HUES48 (cell line): Measurements from ENCODE around the gene HNRNPCL4.
"Not testable (repeated sequence)": the region's sequence is repeated elsewhere in the genome, so short reads cannot be mapped to it uniquely, and the experiment has no call there.

Source experiments
- H3K27ac ChIP-seq: one replicate; pipeline ENCODE4 v1.7.0; 2013; ENCODE audit warnings: low read depth, low read length, inconsistent platforms
- H3K27me3 ChIP-seq: 2 replicates; pipeline ENCODE4 v1.6.1; 2013; ENCODE audit warnings: mild to moderate bottlenecking, low read length; ENCODE audit not compliant: control insufficient read depth, insufficient read depth
- H3K36me3 ChIP-seq: 2 replicates; pipeline ENCODE4 v1.6.1; 2013; ENCODE audit warnings: low read length; ENCODE audit not compliant: control insufficient read depth, insufficient read depth
- H3K4me1 ChIP-seq: 2 replicates; pipeline ENCODE4 v1.6.1; 2013; ENCODE audit warnings: mild to moderate bottlenecking, low read length; ENCODE audit not compliant: control insufficient read depth, insufficient read depth
- H3K4me3 ChIP-seq: 2 replicates; pipeline ENCODE4 v1.5.1; 2013; ENCODE audit warnings: mild to moderate bottlenecking, low read depth, low read length
- H3K9ac ChIP-seq: 2 replicates; pipeline ENCODE4 v1.6.1; 2013; ENCODE audit warnings: mild to moderate bottlenecking, low read depth, low read length, moderate library complexity
- H3K9me3 ChIP-seq: 2 replicates; pipeline ENCODE4 v1.6.1; 2013; ENCODE audit warnings: low read length; ENCODE audit not compliant: control insufficient read depth, insufficient read depth

Gene HNRNPCL4

GRCh38 chr1:13165531-13165930 is at the start of gene HNRNPCL4:
HNRNPCL4 (minus strand) TSS chr1:13165631; CDS start chr1:13165467, 164 bp downstream.
- H3K4me3 ChIP-seq, H3K36me3 ChIP-seq, H3K27ac ChIP-seq, H3K27me3 ChIP-seq, H3K4me1 ChIP-seq, H3K9me3 ChIP-seq, H3K9ac ChIP-seq: not testable (repeated sequence)

DNA sequence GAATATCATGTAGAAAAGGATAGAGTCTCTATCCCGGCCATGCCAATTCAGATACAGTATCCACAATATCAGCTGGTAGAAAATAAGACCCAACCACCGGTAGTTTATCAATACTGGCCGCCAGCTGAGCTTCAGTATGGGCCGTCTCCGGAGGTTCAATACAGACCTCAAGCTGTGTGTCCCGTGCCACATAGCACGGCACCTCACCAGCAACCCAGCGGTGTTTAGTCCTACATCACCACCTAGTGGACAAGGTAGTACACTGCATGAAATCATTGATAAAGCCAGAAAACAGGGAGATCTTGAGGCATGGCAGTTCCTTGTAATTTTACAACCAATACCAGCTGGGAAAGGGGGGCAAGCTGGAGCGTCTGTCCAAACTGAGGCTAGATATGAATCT is 43.3 kb upstream of the HNRNPCL4 start:
- H3K36me3 ChIP-seq, H3K9ac ChIP-seq, H3K27me3 ChIP-seq, H3K4me3 ChIP-seq, H3K4me1 ChIP-seq, H3K27ac ChIP-seq, H3K9me3 ChIP-seq: not testable (repeated sequence)

DNA sequence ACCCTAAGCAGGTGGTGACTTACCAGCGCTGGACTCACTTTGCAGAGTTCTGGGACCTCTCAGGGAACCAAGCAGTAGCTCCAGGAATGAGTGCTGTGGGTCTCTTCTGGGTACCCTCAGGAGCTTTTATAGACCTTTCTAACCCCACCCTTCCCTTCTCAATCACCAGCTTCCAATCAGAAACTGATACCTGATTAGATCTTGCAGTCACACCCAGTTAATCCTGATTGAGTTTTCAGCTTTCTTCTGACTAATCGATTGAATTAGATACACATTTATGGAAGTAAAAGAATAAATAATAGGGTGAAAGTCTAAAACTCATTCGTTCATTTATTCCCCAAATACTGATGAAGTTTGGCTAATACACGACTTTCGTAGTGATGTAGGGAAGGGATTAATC is 35.9 kb upstream of the HNRNPCL4 start, which contains the start of gene PRAMEF13:
Gene PRAMEF13, minus strand, starts transcription at position 101 of the 400 bp plus-strand sequence. CDS start 1,820 bp downstream, outside the sequence.
- not testable (repeated sequence) for H3K36me3 ChIP-seq, H3K9ac ChIP-seq

GRCh38 chr1:13171548-13171947 is 6.1 kb upstream of the HNRNPCL4 start, which contains the start of gene PRAMEF9:
PRAMEF9 (plus strand) TSS chr1:13171848; CDS start chr1:13175281, 3,433 bp downstream.
- H3K4me1 ChIP-seq = not testable (repeated sequence)

More for the DNA sequence above, 35.9 kb upstream of the HNRNPCL4 start, which contains the start of gene PRAMEF13:
- not testable (repeated sequence) for H3K27me3 ChIP-seq, H3K4me3 ChIP-seq, H3K27ac ChIP-seq, H3K9me3 ChIP-seq, H3K4me1 ChIP-seq

GRCh38 chr1:13155909-13156308 is 9.5 kb downstream of the HNRNPCL4 start, which contains the start of gene PRAMEF26:
PRAMEF26 (minus strand) TSS chr1:13156009; CDS start chr1:13153095, 2,914 bp downstream.
- not testable (repeated sequence) for H3K36me3 ChIP-seq

More at GRCh38 chr1:13171548-13171947, 6.1 kb upstream of the HNRNPCL4 start, which contains the start of gene PRAMEF9:
- not testable (repeated sequence) for H3K27ac ChIP-seq, H3K9me3 ChIP-seq, H3K9ac ChIP-seq, H3K36me3 ChIP-seq, H3K27me3 ChIP-seq, H3K4me3 ChIP-seq

GRCh38 chr1:13116754-13117153 is 48.7 kb downstream of the HNRNPCL4 start, which contains the start of gene HNRNPCL2:
HNRNPCL2 (minus strand) TSS chr1:13116854; CDS start chr1:13116400, 454 bp downstream.
- H3K27me3 ChIP-seq, H3K4me3 ChIP-seq, H3K27ac ChIP-seq, H3K4me1 ChIP-seq, H3K36me3 ChIP-seq, H3K9ac ChIP-seq: not testable (repeated sequence)
- H3K9me3 ChIP-seq = peaks cover 68% of the 10 kb centered on the region

More at GRCh38 chr1:13155909-13156308, 9.5 kb downstream of the HNRNPCL4 start, which contains the start of gene PRAMEF26:
- H3K27me3 ChIP-seq, H3K9ac ChIP-seq, H3K4me3 ChIP-seq, H3K4me1 ChIP-seq, H3K9me3 ChIP-seq, H3K27ac ChIP-seq: not testable (repeated sequence)
